ENCODE measurements around the gene BTD. TPM values are rescaled to one million over a fixed set of nuclear protein-coding genes. Genes with fewer than 3 reads are reported as not detected.
A peak's percentile ranks its signal among the peaks of the same experiment; 100 is the strongest.

BTD gene
- total RNA-seq, 1 experiment from 2014 or later: 7.2 TPM

DNA sequence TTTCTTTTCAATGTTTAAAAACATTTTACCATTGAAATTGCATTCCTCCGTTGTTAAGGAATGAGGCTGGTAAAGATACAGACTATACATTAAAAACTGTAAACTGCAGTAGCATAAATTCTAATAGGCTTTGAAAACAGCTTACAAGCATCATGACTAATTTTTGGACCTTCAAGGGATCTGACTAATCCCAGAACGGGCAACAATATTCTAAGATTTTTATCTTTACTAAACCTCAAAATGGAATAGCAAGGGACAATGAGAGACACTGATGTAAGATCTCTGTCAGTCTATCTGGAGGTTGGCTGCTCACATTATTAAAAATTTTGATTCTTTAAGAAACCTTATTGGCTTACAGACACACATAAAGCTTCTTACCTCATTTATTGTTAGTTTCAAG is 74.7 kb downstream of the BTD start:
- peaks cover 29% of the 10 kb centered on the region for H3K36me3 Mint-ChIP-seq (ENCODE audit: insufficient read depth, unreplicated experiment)
- no peak overlapping the region for H3K27ac Mint-ChIP-seq (ENCODE audit: low read depth, unreplicated experiment)
- H3K4me3 Mint-ChIP-seq (ENCODE audit: unreplicated experiment): no peak overlapping the region
- no peak for DNase-seq (ENCODE audit: unreplicated experiment)
- no peaks in the 10 kb centered on the region for H3K27me3 Mint-ChIP-seq (ENCODE audit: insufficient read depth, unreplicated experiment)
- ChIA-PET POLR2A (no interaction called here), CTCF (no interaction called here)
- BruUV-seq (replicated peaks): no TSS peak
- intact Hi-C loops (cut with micrococcal nuclease): no loop called here
- no peaks in the 10 kb centered on the region for H3K4me1 Mint-ChIP-seq (ENCODE audit: insufficient read depth, unreplicated experiment)
- H3K9me3 Mint-ChIP-seq (ENCODE audit: unreplicated experiment): no peaks in the 10 kb centered on the region
- TF ChIP-seq, protein P1, sequence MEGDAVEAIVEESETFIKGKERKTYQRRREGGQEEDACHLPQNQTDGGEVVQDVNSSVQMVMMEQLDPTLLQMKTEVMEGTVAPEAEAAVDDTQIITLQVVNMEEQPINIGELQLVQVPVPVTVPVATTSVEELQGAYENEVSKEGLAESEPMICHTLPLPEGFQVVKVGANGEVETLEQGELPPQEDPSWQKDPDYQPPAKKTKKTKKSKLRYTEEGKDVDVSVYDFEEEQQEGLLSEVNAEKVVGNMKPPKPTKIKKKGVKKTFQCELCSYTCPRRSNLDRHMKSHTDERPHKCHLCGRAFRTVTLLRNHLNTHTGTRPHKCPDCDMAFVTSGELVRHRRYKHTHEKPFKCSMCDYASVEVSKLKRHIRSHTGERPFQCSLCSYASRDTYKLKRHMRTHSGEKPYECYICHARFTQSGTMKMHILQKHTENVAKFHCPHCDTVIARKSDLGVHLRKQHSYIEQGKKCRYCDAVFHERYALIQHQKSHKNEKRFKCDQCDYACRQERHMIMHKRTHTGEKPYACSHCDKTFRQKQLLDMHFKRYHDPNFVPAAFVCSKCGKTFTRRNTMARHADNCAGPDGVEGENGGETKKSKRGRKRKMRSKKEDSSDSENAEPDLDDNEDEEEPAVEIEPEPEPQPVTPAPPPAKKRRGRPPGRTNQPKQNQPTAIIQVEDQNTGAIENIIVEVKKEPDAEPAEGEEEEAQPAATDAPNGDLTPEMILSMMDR (IDR thresholded peaks at IDR 0.05; ENCODE audit: unreplicated experiment): no peak

DNA sequence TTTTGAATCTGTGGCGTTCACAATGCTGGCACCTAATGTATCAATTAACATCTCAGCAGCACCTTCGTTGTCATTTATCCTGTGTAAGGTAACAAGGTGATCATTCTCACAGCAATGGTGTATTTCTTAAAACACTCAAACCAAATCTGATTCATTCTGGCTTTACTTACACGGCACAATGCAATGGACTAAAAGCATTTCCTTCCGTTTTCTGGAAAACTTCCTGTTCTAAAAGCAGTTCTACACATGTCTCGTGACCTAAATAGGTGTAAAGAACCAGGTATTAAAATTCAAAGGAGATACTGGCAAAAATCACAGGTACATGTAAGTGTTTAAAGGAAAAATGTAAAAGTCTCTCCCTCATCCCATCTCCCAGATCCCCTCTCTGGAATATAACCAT is 77.8 kb downstream of the BTD start:
- no TSS peak for BruUV-seq (replicated peaks)

DNA sequence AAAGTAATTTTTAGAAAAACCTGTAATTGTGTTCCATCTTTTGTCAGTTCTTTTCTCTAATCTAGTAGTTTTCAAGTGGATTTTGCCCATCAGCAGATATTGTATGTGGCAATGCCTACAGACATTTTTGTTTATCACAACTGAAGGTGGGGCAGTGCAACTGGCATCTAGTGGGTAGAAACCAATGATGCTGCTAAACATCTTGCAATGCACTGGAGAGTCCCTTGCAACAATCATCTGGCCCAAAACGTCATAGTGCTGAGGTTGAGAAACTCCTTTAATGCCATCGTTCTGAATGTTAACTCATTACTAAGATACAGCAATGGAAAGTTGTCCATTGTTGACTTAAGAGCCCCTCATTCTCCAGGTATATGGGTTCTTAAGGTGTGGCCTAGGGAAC is 80.1 kb downstream of the BTD start:
- peaks cover 56% of the 10 kb centered on the region for H3K36me3 Mint-ChIP-seq (ENCODE audit: insufficient read depth, unreplicated experiment)
- no peaks in the 10 kb centered on the region for H3K9me3 Mint-ChIP-seq (ENCODE audit: unreplicated experiment)
- no peak overlapping the region for H3K27ac Mint-ChIP-seq (ENCODE audit: low read depth, unreplicated experiment)
- TF ChIP-seq, protein P1 (IDR thresholded peaks at IDR 0.05; ENCODE audit: unreplicated experiment): no peak
- peak; percentile 12 for DNase-seq (ENCODE audit: unreplicated experiment)
- no TSS peak for BruUV-seq (replicated peaks)
- no peaks in the 10 kb centered on the region for H3K27me3 Mint-ChIP-seq (ENCODE audit: insufficient read depth, unreplicated experiment)
- intact Hi-C loops (cut with micrococcal nuclease): loop anchor here (2.0 to 5.0 kb wide), 2 partner anchors 51 to 116 kb away; partner anchors contain the start of gene ANKRD28
- POLR2A ChIA-PET: interaction anchor here (1.0 to 1.5 kb wide), 4 partner anchors 9 to 120 kb away, joined by 3 to 6 read pairs (median 4); no protein-coding TSS in a partner anchor
- no peaks in the 10 kb centered on the region for H3K4me1 Mint-ChIP-seq (ENCODE audit: insufficient read depth, unreplicated experiment)
- H3K4me3 Mint-ChIP-seq (ENCODE audit: unreplicated experiment): no peak overlapping the region
- CTCF ChIA-PET: interaction anchor here (1.6 kb wide), 1 partner anchor 130 kb away, joined by 6 read pairs; no protein-coding TSS in a partner anchor

More for the DNA sequence above, 77.8 kb downstream of the BTD start:
- intact Hi-C loops (cut with micrococcal nuclease): no loop called here
- H3K4me3 Mint-ChIP-seq (ENCODE audit: unreplicated experiment): no peak overlapping the region
- no peaks in the 10 kb centered on the region for H3K4me1 Mint-ChIP-seq (ENCODE audit: insufficient read depth, unreplicated experiment)
- peaks cover 32% of the 10 kb centered on the region for H3K36me3 Mint-ChIP-seq (ENCODE audit: insufficient read depth, unreplicated experiment)
- DNase-seq (ENCODE audit: unreplicated experiment): no peak
- POLR2A ChIA-PET: no interaction called here
- no peak overlapping the region for H3K27ac Mint-ChIP-seq (ENCODE audit: low read depth, unreplicated experiment)
- H3K27me3 Mint-ChIP-seq (ENCODE audit: insufficient read depth, unreplicated experiment): no peaks in the 10 kb centered on the region
- CTCF ChIA-PET: no interaction called here
- TF ChIP-seq, protein P1 (IDR thresholded peaks at IDR 0.05; ENCODE audit: unreplicated experiment): no peak
- no peaks in the 10 kb centered on the region for H3K9me3 Mint-ChIP-seq (ENCODE audit: unreplicated experiment)

DNA sequence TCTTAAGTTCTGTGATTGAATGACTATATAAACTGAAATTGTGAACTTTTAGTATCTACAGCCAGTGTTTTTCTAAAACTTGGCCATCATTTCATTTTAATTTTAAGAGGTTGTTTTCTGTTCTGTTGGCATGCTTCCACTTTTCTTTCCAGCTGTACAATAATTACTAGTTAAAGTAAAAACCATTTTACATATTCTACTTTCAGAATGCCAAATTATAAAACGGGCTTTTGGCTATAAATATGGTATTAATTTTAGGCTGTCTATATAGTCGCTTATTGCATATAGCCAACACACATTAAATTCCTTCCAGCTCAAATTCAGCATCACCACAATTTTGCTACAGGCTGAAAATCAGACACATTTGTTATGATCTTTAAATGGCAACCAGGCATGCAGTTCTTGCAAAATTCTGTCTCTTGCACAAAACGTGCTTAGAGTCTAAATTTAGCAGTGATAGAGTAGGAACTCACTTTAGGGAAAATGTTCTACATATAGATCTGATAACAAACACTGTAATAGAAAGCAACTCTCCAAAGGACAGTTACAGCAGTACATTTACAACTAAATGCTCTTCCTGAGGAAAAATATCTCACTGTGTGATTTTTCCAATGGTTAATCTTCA is 81.1 kb downstream of the BTD start:
- CTCF ChIA-PET: interaction anchor here (0.7 to 1.6 kb wide), 2 partner anchors 56 to 129 kb away, joined by 3 to 6 read pairs; no protein-coding TSS in a partner anchor
- TF ChIP-seq, protein P1 (IDR thresholded peaks at IDR 0.05; ENCODE audit: unreplicated experiment): no peak
- no peaks in the 10 kb centered on the region for H3K4me1 Mint-ChIP-seq (ENCODE audit: insufficient read depth, unreplicated experiment)
- peaks cover 61% of the 10 kb centered on the region for H3K36me3 Mint-ChIP-seq (ENCODE audit: insufficient read depth, unreplicated experiment)
- POLR2A ChIA-PET: interaction anchor here (0.7 to 1.5 kb wide), 6 partner anchors 10 to 119 kb away, joined by 3 to 4 read pairs (median 3); no protein-coding TSS in a partner anchor
- no peaks in the 10 kb centered on the region for H3K9me3 Mint-ChIP-seq (ENCODE audit: unreplicated experiment)
- no TSS peak for BruUV-seq (replicated peaks)
- DNase-seq (ENCODE audit: unreplicated experiment): peak; percentile 40
- no peak overlapping the region for H3K4me3 Mint-ChIP-seq (ENCODE audit: unreplicated experiment)
- peak overlapping the region; percentile 12 for H3K27ac Mint-ChIP-seq (ENCODE audit: low read depth, unreplicated experiment)
- H3K27me3 Mint-ChIP-seq (ENCODE audit: insufficient read depth, unreplicated experiment): no peaks in the 10 kb centered on the region
- intact Hi-C loops (cut with micrococcal nuclease): loop anchor here (2.0 to 5.0 kb wide), 2 partner anchors 52 to 115 kb away; partner anchors contain the start of gene ANKRD28

Measured in MCF 10A (cell line).